ENCODE measurements around the gene SPECC1L.

Gene SPECC1L

DNA sequence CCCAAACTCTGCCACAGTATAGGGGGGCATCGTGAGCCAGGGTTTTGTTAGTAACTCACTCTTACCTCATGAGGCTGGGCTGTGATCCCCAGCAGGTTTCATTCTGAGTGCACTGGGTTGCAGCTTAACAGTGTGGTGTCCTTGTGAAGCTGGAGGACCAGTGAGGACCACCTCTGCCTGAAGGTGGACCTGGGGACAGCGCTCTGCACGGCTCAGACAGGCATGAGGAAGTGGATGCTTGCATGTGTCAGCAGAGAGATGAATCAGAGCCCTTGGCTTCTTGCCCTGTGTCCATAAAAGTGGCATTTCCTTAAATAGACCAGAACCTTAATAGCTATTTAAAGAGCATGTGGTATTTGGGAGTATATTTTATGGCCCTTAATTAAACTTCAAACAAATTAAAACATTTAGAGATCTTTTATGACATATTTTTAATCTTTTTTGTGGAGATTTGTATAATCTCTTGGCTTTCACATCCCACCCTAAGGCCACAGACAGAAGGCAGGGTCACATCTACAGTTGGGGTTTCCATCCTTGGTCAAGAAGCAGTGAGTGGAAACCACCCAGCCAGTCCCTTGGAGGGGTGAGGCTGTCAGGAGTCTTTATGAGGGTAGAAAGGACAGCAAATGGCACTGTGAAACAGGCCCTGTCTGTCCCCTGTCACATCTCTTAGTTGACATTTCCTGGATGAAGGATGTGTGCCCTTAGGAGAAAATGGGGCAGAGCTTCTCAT is 132.0 kb downstream of the SPECC1L start:
- no peak overlapping the region for H3K4me3 ChIP-seq (ENCODE audit: low read length)
- peaks cover 13% of the 10 kb centered on the region for H3K36me3 ChIP-seq (ENCODE audit: control insufficient read depth, insufficient read depth, low read length, severe bottlenecking)
- H3K9me3 ChIP-seq (ENCODE audit: control insufficient read depth, low read length), result no peaks in the 10 kb centered on the region
- peak; percentile 85 for DNase-seq (ENCODE audit: low read depth)
- peaks cover 34% of the 10 kb centered on the region for H3K4me1 ChIP-seq (ENCODE audit: control insufficient read depth, insufficient read depth, low read length)
- H3K27me3 ChIP-seq (replicated peaks; ENCODE audit: control insufficient read depth, insufficient read depth, low read length), result no peaks in the 10 kb centered on the region
- H3K9ac ChIP-seq (ENCODE audit: low read length), result peak overlapping the region; percentile 13

DNA sequence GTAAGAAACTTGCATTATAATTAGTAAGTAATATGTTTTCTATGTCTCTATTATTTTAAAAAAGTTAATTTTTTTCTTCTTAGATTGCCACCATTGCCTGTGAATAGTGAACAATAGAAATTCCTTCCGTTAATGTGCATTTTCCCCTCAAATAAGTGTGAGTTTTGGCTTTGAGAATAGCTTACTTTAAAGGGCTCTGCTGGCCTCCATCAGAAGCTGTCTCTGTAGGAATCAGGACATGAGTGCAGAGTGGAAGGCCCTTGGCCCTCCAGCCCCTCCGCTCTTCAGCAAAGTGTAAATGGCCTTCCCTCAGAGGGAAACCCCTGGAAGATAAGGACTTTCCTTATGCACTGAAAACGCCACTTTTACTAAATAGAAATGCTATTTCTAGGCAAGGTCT is 132.7 kb downstream of the SPECC1L start:
- no peak for DNase-seq (ENCODE audit: low read depth)
- Histone ChIP-seq H3K9ac (ENCODE audit: low read length) (no peak overlapping the region), H3K36me3 (ENCODE audit: control insufficient read depth, insufficient read depth, low read length, severe bottlenecking) (peaks cover 16% of the 10 kb centered on the region), H3K9me3 (ENCODE audit: control insufficient read depth, low read length) (no peaks in the 10 kb centered on the region), H3K27me3 (replicated peaks; ENCODE audit: control insufficient read depth, insufficient read depth, low read length) (no peaks in the 10 kb centered on the region), H3K4me3 (ENCODE audit: low read length) (no peak overlapping the region), H3K4me1 (ENCODE audit: control insufficient read depth, insufficient read depth, low read length) (peaks cover 34% of the 10 kb centered on the region)

DNA sequence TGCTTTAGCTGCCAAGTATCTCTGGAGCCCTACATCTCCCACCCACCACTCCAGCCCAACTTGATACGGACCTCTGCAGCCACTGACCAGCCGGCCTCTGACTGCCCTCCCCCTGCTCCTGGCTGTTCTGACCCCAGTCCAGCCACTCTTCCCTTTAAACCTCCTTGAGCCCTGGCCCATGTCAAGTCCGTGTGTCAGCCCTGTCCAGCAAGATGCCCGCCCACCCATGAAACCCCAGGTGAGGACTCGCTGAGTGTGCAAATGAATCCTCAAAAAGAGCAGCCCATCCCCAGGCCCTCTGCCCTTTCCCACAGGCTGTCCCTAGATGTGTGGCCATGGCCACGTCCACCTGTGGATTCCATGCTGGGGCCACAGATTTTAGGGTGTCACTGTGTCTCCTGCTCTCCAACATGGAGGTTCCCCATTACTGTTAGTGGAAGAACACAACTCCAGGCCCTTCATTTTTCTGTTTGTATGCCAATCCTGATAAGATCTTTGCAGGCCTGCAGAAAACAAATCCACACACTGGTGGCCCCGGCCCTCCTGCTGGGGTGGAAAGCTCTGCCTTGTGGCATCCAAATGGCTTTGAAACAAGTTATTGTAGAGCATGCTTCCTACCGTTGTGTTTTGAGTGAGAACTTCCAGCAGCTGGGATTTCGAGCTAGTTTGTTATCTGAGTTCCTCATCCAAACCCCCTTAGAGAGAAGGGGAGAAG is 134.1 kb downstream of the SPECC1L start:
- H3K4me3 ChIP-seq (ENCODE audit: low read length), result no peak overlapping the region
- H3K36me3 ChIP-seq (ENCODE audit: control insufficient read depth, insufficient read depth, low read length, severe bottlenecking), result peaks cover 13% of the 10 kb centered on the region
- H3K27me3 ChIP-seq (replicated peaks; ENCODE audit: control insufficient read depth, insufficient read depth, low read length), result no peaks in the 10 kb centered on the region
- no peak for DNase-seq (ENCODE audit: low read depth)
- H3K9ac ChIP-seq (ENCODE audit: low read length), result no peak overlapping the region
- H3K9me3 ChIP-seq (ENCODE audit: control insufficient read depth, low read length), result no peaks in the 10 kb centered on the region
- H3K4me1 ChIP-seq (ENCODE audit: control insufficient read depth, insufficient read depth, low read length), result peaks cover 34% of the 10 kb centered on the region

DNA sequence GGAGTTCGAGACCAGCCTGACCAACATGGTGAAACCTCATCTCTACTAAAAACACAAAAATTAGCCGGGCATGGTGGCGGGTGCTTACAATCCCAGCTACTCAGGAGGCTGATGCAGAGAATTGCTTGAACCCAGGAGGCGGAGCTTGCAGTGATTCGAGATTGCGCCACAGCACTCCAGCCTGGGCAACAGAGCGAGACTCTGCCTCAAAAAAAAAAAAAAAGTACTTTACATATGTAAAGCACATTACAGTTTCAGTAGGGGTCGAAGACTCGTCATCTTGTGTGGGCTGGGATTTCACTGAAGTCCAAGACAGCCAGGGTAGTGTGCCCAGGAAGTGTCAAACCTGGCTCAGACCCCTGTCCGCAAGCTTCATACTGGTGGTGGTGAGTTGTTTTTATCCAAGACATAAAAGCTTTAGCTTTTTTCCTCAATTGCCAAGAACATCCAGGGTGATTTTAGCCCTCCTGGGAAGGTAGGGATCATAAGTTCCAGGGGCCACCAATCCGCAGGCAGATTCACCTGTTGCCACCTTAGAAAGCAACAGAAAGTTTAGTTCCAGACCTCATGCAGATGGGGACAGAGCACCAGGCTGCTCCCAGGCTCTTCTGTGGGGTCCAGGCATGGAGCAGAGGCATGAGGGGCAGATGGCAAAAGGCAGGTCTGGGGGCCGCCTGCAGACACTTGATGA is 135.1 kb downstream of the SPECC1L start:
- H3K9ac ChIP-seq (ENCODE audit: low read length), result no peak overlapping the region
- H3K4me3 ChIP-seq (ENCODE audit: low read length), result no peak overlapping the region
- peaks cover 37% of the 10 kb centered on the region for H3K4me1 ChIP-seq (ENCODE audit: control insufficient read depth, insufficient read depth, low read length)
- H3K36me3 ChIP-seq (ENCODE audit: control insufficient read depth, insufficient read depth, low read length, severe bottlenecking), result peaks cover 13% of the 10 kb centered on the region
- no peak for DNase-seq (ENCODE audit: low read depth)
- H3K27me3 ChIP-seq (replicated peaks; ENCODE audit: control insufficient read depth, insufficient read depth, low read length), result no peaks in the 10 kb centered on the region
- no peaks in the 10 kb centered on the region for H3K9me3 ChIP-seq (ENCODE audit: control insufficient read depth, low read length)

DNA sequence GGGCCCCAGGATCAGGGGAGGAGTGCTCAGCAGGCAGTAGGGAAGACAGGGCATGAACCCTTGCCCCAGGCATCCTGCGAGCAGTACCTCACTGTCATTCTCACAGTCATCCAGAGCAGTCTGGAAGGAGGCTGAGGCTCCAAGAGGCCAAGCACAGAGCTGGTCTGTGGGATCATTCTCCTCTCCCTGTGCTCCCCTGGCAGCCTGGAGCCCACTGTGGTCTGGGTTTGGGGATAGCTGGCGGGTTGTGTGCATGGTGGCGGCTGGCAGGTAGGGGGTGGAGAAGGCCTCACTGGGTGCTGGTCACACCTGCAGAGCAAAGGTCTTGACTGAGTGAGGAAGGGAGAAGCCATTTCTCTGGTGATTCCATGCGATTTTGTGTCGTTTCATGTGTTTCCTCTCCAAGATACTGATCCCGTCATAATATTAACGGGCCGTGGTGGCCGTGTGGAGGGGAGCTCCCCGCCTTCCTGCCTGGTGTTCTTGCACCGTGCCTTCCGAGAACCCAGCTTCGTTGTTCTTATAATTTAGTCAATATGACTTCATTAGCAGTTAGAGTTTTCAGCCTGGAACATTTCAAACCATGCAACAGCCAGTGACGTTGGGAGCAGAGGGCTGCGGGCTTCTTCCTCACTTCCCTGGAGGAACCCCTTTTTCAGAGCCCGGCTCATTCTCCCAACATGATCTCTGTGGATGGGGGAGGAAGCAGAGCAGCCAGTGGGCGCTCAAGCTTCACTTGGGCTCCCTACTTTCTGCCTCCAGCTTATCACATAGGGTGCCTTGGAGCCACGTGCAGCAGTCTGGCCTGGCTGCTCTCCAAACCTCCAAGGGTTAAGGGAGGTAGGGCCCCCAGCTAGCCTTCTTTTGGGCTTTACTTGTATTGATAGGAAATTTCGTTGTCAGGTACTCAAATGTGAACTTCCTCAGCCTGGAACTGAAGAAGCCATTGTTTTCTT is 136.0 kb downstream of the SPECC1L start:
- Histone ChIP-seq H3K4me3 (ENCODE audit: low read length) (no peak overlapping the region), H3K9ac (ENCODE audit: low read length) (no peak overlapping the region), H3K36me3 (ENCODE audit: control insufficient read depth, insufficient read depth, low read length, severe bottlenecking) (peaks cover 14% of the 10 kb centered on the region), H3K4me1 (ENCODE audit: control insufficient read depth, insufficient read depth, low read length) (peaks cover 29% of the 10 kb centered on the region), H3K27me3 (replicated peaks; ENCODE audit: control insufficient read depth, insufficient read depth, low read length) (no peaks in the 10 kb centered on the region), H3K9me3 (ENCODE audit: control insufficient read depth, low read length) (no peaks in the 10 kb centered on the region)
- DNase-seq (ENCODE audit: low read depth), result no peak

DNA sequence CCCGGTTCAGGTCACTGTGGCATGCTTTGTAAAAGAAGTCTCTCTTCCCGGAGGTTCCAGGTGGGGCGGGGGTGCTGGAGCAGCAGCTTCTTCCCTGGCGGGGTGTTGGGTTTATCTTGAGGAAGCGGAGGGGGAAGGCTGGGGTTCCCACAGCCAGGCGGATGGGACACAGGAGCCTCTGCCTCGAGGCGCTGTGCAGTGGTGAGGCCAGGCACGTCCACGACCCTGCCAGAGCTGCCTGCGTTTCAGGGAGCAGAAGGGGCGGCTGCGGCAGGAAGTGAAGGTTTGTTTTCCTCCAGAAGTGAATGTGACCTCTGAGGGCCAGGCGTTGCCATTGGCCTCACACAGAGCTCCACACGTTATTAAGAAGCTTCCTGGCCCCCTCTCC is 136.6 kb downstream of the SPECC1L start:
- Histone ChIP-seq H3K36me3 (ENCODE audit: control insufficient read depth, insufficient read depth, low read length, severe bottlenecking) (peaks cover 18% of the 10 kb centered on the region), H3K4me1 (ENCODE audit: control insufficient read depth, insufficient read depth, low read length) (peaks cover 23% of the 10 kb centered on the region)
- no peak for DNase-seq (ENCODE audit: low read depth)

DNA sequence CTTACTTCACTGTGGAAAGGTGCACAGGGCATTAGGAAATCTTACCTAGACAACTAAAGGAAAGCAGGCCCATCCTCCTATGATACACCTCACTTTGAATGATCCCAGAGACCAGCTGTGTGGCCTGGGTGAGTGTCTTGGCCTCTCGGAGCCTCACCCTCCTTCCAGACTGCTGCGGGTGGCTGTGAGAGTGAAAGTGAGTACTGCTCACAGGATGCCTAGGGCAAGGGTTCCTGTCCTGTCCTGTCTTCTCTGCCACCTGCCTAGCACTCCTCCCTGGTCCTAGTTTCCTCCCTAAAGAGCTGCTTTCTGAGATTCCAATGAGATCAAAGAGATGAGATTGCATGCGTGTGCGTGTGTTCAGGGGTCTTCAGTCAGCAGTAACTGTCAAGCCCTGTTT is 137.3 kb downstream of the SPECC1L start:
- no peaks in the 10 kb centered on the region for H3K9me3 ChIP-seq (ENCODE audit: control insufficient read depth, low read length)
- no peak for DNase-seq (ENCODE audit: low read depth)
- no peaks in the 10 kb centered on the region for H3K27me3 ChIP-seq (replicated peaks; ENCODE audit: control insufficient read depth, insufficient read depth, low read length)
- H3K9ac ChIP-seq (ENCODE audit: low read length), result no peak overlapping the region
- no peak overlapping the region for H3K4me3 ChIP-seq (ENCODE audit: low read length)
- peaks cover 16% of the 10 kb centered on the region for H3K4me1 ChIP-seq (ENCODE audit: control insufficient read depth, insufficient read depth, low read length)
- peaks cover 25% of the 10 kb centered on the region for H3K36me3 ChIP-seq (ENCODE audit: control insufficient read depth, insufficient read depth, low read length, severe bottlenecking)

More for the DNA sequence above, 136.6 kb downstream of the SPECC1L start:
- Histone ChIP-seq H3K27me3 (replicated peaks; ENCODE audit: control insufficient read depth, insufficient read depth, low read length) (no peaks in the 10 kb centered on the region), H3K4me3 (ENCODE audit: low read length) (no peak overlapping the region), H3K9ac (ENCODE audit: low read length) (no peak overlapping the region), H3K9me3 (ENCODE audit: control insufficient read depth, low read length) (no peaks in the 10 kb centered on the region)

DNA sequence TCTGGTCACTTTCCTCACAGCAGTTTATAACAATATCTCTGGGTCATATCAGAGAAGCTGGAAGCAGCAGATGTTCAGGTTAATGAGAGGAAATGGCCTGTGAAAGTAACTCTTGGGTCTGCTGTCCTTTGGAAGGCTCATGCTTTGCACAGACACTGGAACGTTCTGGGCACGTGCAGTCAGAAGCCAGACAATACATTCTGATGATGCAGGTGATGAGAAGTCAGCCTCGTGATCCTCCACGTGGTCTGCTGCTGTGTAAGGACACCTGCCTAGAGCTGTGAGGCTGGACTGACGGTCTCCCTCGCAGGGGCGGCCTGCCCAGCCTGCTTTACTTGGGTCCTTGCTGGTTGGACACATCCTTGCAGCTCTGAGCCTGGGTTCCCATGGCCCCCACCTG is 138.0 kb downstream of the SPECC1L start:
- no peak for DNase-seq (ENCODE audit: low read depth)
- Histone ChIP-seq H3K4me1 (ENCODE audit: control insufficient read depth, insufficient read depth, low read length) (peaks cover 9% of the 10 kb centered on the region), H3K36me3 (ENCODE audit: control insufficient read depth, insufficient read depth, low read length, severe bottlenecking) (peaks cover 32% of the 10 kb centered on the region), H3K27me3 (replicated peaks; ENCODE audit: control insufficient read depth, insufficient read depth, low read length) (no peaks in the 10 kb centered on the region), H3K4me3 (ENCODE audit: low read length) (no peak overlapping the region), H3K9ac (ENCODE audit: low read length) (no peak overlapping the region), H3K9me3 (ENCODE audit: control insufficient read depth, low read length) (no peaks in the 10 kb centered on the region)

DNA sequence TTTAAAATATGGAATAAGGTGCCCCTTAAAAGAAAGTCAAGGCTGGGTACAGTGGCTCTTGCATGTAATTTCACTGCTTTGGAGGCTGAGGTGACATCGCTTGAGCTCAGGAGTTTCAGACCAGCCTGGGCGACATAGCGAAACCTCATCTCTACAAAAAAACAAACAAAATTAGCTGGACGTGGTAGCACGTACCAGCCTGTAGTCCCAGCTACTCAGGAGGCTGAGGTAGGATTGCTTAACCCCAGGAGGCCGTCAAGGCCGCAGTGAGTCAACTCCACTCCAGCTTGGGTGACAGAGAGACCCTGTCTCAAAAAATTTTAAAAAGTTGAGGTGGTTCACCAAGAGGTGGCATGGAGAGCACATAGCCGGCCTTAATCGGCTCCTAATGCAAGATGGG is 139.1 kb downstream of the SPECC1L start:
- DNase-seq (ENCODE audit: low read depth), result no peak
- no peak overlapping the region for H3K9ac ChIP-seq (ENCODE audit: low read length)

DNA sequence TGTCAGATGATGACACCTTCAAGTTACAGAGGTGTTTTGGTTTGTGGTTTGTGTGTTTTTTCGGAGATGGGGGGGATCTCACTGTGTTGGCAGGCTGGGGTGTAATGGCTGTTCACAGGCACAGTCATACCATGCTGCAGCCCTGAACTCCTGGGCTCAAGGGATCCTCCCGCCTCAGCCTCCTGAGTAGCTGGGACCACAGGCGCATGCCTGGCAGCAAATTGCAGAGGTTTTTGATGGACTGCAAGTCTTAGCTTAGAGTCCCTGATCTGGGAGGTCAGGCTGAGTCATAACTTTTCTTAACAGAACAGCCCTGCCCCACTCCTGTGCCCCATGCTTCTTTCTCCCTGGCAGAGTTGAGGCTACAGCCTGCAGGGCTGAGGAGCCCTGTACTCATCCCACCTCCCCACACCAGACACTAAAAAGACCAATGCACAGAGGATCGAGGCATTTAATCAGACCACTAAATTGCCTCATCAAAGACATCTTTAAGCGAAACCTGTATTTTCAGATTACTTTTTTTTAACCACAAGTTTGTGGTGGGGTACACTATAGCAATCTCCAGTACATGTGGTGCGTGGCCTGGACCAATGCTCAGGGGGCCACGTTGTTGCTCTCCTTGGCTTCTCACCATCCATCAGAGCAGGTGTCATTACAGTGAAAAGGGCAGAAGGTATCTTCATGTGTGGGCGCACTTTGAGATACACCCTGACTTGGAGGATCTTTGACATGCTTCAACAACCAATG is 139.7 kb downstream of the SPECC1L start:
- H3K4me3 ChIP-seq (ENCODE audit: low read length), result no peak overlapping the region
- no peak overlapping the region for H3K9ac ChIP-seq (ENCODE audit: low read length)
- H3K4me1 ChIP-seq (ENCODE audit: control insufficient read depth, insufficient read depth, low read length), result peaks cover 8% of the 10 kb centered on the region
- peaks cover 46% of the 10 kb centered on the region for H3K36me3 ChIP-seq (ENCODE audit: control insufficient read depth, insufficient read depth, low read length, severe bottlenecking)
- H3K27me3 ChIP-seq (replicated peaks; ENCODE audit: control insufficient read depth, insufficient read depth, low read length), result no peaks in the 10 kb centered on the region
- DNase-seq (ENCODE audit: low read depth), result peak; percentile 50
- H3K9me3 ChIP-seq (ENCODE audit: control insufficient read depth, low read length), result no peaks in the 10 kb centered on the region

More for the DNA sequence above, 139.1 kb downstream of the SPECC1L start:
- Histone ChIP-seq H3K36me3 (ENCODE audit: control insufficient read depth, insufficient read depth, low read length, severe bottlenecking) (peaks cover 43% of the 10 kb centered on the region), H3K27me3 (replicated peaks; ENCODE audit: control insufficient read depth, insufficient read depth, low read length) (no peaks in the 10 kb centered on the region), H3K4me1 (ENCODE audit: control insufficient read depth, insufficient read depth, low read length) (peaks cover 8% of the 10 kb centered on the region), H3K4me3 (ENCODE audit: low read length) (no peak overlapping the region), H3K9me3 (ENCODE audit: control insufficient read depth, low read length) (no peaks in the 10 kb centered on the region)
